AG04449 (cell line): ENCODE results near the gene C16orf74.

Experiments
- CTCF ChIA-PET: fragments of 350-600 bp; formaldehyde crosslinking; extraction: SDS; loops from one replicate; lab custom pipeline; 2021; ENCODE audit warnings: antibody characterized with exemption; lab: Yijun Ruan, JAX
- POLR2A ChIA-PET: fragments of 400-600, 350-600 bp; formaldehyde crosslinking; extraction: SDS; loops from one replicate; lab custom pipeline; 2020; ENCODE audit warnings: antibody characterized with exemption, inconsistent platforms; lab: Yijun Ruan, JAX
- DNase-seq: peaks from one replicate; pipeline ENCODE4 v3.0.0-alpha.2; 2010; ENCODE audit warnings: low read depth, low spot score
- H3K4me3 ChIP-seq: 2 replicates; pipeline ENCODE4 v1.5.1; 2011; ENCODE audit warnings: low read depth, mild to moderate bottlenecking, control low read depth, low read length
- CTCF ChIP-seq: IDR thresholded peaks from one replicate; pipeline ENCODE4 v1.5.1; 2011; ENCODE audit warnings: mild to moderate bottlenecking, moderate library complexity, low read length, control low read depth, inconsistent platforms; ENCODE audit not compliant: insufficient read depth; ENCODE audit errors: missing control alignments

The C16orf74 gene

GRCh38 chr16:85762970-85763369 lies 12.1 kb upstream of the C16orf74 start:
- TF ChIP-seq CTCF, result no peak
- CTCF ChIA-PET, result interaction anchor here (2.5 kb wide), 1 partner anchor 46 kb away, joined by 6 read pairs; no protein-coding TSS in a partner anchor
- no peak for DNase-seq
- no peak overlapping the region for H3K4me3 ChIP-seq
- POLR2A ChIA-PET, result no interaction called here

- no peak for TF ChIP-seq CTCF
- no peak for DNase-seq
- H3K4me3 ChIP-seq, result no peak overlapping the region
- CTCF ChIA-PET, result interaction anchor here (1.1 to 2.5 kb wide), 3 partner anchors 12 to 102 kb away, joined by 3 to 6 read pairs (median 3); no protein-coding TSS in a partner anchor
- POLR2A ChIA-PET, result no interaction called here
Measured at GRCh38 chr16:85761861-85762260, 11.0 kb upstream of the C16orf74 start.

- DNase-seq, result no peak
- ChIA-PET POLR2A (no interaction called here), CTCF (interaction anchor here (0.7 to 1.2 kb wide), 3 partner anchors 10 to 44 kb away, joined by 3 to 5 read pairs (median 3); no protein-coding TSS in a partner anchor)
- no peak overlapping the region for H3K4me3 ChIP-seq
- TF ChIP-seq CTCF, result peak; percentile 42
Measured at GRCh38 chr16:85759631-85760419, 8.9 kb upstream of the C16orf74 start.

- CTCF ChIA-PET, result interaction anchor here (1.1 to 1.2 kb wide), 2 partner anchors 31 to 43 kb away, joined by 3 to 5 read pairs; no protein-coding TSS in a partner anchor
- POLR2A ChIA-PET, result no interaction called here
- no peak for DNase-seq
- no peak for TF ChIP-seq CTCF
- H3K4me3 ChIP-seq, result no peak overlapping the region
Measured at GRCh38 chr16:85759136-85759535, 8.2 kb upstream of the C16orf74 start.

GRCh38 chr16:85757341-85757822 lies 6.5 kb upstream of the C16orf74 start:
- no peak for TF ChIP-seq CTCF
- CTCF ChIA-PET, result interaction anchor here (0.6 kb wide), 1 partner anchor 635 kb away, joined by 3 read pairs; no protein-coding TSS in a partner anchor
- POLR2A ChIA-PET, result no interaction called here
- no peak overlapping the region for H3K4me3 ChIP-seq
- no peak for DNase-seq
